Measurements from ENCODE around the gene GSX1. TPM values are rescaled to one million over a fixed set of nuclear protein-coding genes. Genes with fewer than 3 reads are reported as not detected.

GSX1 gene
- total RNA-seq, 2 experiments from 2014 or later = not detected

DNA sequence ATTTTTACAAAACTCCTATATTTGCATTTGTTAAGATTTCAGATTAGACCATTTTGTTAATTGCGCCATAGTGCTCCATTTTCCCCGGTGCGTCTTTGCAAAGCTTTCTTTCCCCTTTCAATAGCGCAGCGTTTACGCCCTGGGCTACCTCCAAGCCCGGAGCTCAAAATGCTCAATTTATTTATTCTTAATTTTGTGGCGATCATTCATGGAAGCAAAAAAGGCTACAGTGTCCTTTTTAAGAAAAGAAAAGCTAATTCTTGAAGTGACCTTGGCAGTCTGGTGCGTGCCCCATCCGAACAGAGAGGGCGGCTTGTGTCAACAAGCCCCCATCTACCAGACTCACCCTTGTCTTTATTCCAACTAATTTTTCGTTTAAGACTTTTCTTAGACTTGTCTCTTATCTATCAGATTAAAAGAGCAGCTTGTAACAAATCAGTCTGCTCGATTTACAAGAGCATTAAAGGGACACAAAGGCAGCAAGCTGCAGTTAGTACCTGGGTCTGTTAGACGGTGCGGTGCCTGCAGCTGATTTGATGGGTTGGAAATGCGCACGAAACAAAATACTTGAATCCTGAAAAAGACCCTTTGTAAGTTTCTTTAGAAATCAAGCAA lies 30.1 kb downstream of the GSX1 start:
- H3K9me3 Mint-ChIP-seq = no peaks in the 10 kb centered on the region
- peaks cover 3% of the 10 kb centered on the region for H3K4me1 Mint-ChIP-seq (ENCODE audit: low read depth)
- H3K27ac Mint-ChIP-seq = no peak overlapping the region
- no peak for DNase-seq
- peaks cover 52% of the 10 kb centered on the region for H3K27me3 Mint-ChIP-seq
- CTCF ChIA-PET = interaction anchor here (0.8 to 10.7 kb wide), 8 partner anchors 8 to 461 kb away, joined by 3 to 209 read pairs (median 4); no protein-coding TSS in a partner anchor
- intact Hi-C loops (cut with micrococcal nuclease) = loop anchor here (10.0 kb wide), 1 partner anchor 838 kb away; no protein-coding TSS in a partner anchor
- no peak overlapping the region for H3K4me3 Mint-ChIP-seq
- POLR2A ChIA-PET = no interaction called here
- no peaks in the 10 kb centered on the region for H3K36me3 Mint-ChIP-seq

DNA sequence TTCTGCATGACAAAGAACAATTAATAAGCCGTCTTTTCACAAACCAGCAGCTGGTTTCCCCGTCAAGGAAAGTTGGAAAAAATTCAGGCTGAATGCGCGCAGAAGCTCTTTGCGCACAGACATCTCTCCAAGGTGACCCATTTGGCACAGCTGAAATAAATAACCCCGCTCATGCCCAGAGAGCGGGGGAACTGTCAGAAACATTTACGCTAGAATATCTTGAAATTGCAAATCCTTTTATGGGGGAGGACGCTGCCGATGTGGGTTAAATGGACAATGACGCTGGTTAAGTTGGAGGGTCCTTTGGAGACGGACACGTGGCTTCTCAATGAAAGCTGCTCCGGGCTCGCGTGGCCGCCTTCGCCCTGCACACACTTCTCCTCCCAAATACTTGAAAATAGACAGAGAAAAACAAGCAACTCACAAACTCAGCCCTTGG lies 30.6 kb downstream of the GSX1 start:
- peaks cover 3% of the 10 kb centered on the region for H3K4me1 Mint-ChIP-seq (ENCODE audit: low read depth)
- DNase-seq = no peak
- no peak overlapping the region for H3K4me3 Mint-ChIP-seq
- H3K27ac Mint-ChIP-seq = no peak overlapping the region
- H3K9me3 Mint-ChIP-seq = no peaks in the 10 kb centered on the region
- CTCF ChIA-PET = interaction anchor here (0.9 to 10.7 kb wide), 5 partner anchors 35 to 447 kb away, joined by 3 to 209 read pairs (median 7); no protein-coding TSS in a partner anchor
- no peaks in the 10 kb centered on the region for H3K36me3 Mint-ChIP-seq
- POLR2A ChIA-PET = no interaction called here
- intact Hi-C loops (cut with micrococcal nuclease) = loop anchor here (10.0 kb wide), 1 partner anchor 838 kb away; no protein-coding TSS in a partner anchor
- H3K27me3 Mint-ChIP-seq = peaks cover 53% of the 10 kb centered on the region

DNA sequence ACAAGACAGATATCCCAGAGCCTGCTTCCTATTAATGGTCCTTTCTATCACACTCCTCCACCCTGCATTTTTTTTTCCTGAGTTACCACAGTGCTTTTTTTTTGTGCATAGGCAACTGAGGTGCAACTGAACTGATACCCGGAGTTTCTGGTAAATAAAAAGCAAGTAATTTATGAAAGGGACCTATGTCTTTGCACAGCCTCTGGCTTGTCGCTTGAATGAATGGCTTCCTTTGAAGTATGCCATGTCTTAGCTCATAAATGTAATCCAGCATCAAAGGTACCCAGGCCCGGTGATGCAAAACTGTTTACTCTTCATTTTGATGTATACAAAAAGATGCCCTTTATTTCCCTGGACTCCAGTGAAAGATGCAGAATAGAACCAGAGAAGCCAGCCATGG lies 31.8 kb downstream of the GSX1 start:
- H3K4me3 Mint-ChIP-seq = no peak overlapping the region
- intact Hi-C loops (cut with micrococcal nuclease) = loop anchor here (10.0 kb wide), 1 partner anchor 839 kb away; no protein-coding TSS in a partner anchor
- H3K27me3 Mint-ChIP-seq = peaks cover 52% of the 10 kb centered on the region
- POLR2A ChIA-PET = no interaction called here
- H3K9me3 Mint-ChIP-seq = no peaks in the 10 kb centered on the region
- DNase-seq = no peak
- CTCF ChIA-PET = interaction anchor here (1.3 to 10.7 kb wide), 7 partner anchors 37 to 463 kb away, joined by 3 to 235 read pairs (median 115); no protein-coding TSS in a partner anchor
- peaks cover 3% of the 10 kb centered on the region for H3K4me1 Mint-ChIP-seq (ENCODE audit: low read depth)
- H3K27ac Mint-ChIP-seq = no peak overlapping the region
- no peaks in the 10 kb centered on the region for H3K36me3 Mint-ChIP-seq

DNA sequence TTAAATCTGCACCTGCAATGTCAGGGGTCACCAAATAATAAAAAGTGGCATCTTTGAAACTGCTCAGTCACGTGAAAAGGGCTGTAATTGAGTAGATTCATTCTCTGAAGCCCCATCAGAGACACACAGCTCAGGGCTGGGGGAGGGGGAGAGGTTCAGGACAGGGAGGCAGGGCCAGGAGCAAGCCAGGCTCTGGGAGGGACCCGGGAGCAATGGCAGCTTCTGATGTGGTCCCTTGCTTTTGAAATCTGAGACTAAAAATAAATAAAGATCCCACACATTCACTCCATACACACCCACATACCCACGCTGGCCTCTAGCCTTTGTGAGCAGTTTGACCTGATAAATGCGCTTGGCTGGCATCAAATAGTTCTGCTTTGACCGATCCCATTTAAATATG lies 32.8 kb downstream of the GSX1 start:
- Mint-ChIP-seq H3K27ac (no peak overlapping the region), H3K4me3 (no peak overlapping the region), H3K9me3 (no peaks in the 10 kb centered on the region), H3K4me1 (ENCODE audit: low read depth) (peaks cover 4% of the 10 kb centered on the region), H3K36me3 (no peaks in the 10 kb centered on the region), H3K27me3 (peaks cover 49% of the 10 kb centered on the region)
- POLR2A ChIA-PET = no interaction called here
- intact Hi-C loops (cut with micrococcal nuclease) = loop anchor here (10.0 kb wide), 1 partner anchor 840 kb away; no protein-coding TSS in a partner anchor
- DNase-seq = no peak
- CTCF ChIA-PET = interaction anchor here (0.6 to 10.7 kb wide), 12 partner anchors 8 to 464 kb away, joined by 3 to 235 read pairs (median 53); no protein-coding TSS in a partner anchor

DNA sequence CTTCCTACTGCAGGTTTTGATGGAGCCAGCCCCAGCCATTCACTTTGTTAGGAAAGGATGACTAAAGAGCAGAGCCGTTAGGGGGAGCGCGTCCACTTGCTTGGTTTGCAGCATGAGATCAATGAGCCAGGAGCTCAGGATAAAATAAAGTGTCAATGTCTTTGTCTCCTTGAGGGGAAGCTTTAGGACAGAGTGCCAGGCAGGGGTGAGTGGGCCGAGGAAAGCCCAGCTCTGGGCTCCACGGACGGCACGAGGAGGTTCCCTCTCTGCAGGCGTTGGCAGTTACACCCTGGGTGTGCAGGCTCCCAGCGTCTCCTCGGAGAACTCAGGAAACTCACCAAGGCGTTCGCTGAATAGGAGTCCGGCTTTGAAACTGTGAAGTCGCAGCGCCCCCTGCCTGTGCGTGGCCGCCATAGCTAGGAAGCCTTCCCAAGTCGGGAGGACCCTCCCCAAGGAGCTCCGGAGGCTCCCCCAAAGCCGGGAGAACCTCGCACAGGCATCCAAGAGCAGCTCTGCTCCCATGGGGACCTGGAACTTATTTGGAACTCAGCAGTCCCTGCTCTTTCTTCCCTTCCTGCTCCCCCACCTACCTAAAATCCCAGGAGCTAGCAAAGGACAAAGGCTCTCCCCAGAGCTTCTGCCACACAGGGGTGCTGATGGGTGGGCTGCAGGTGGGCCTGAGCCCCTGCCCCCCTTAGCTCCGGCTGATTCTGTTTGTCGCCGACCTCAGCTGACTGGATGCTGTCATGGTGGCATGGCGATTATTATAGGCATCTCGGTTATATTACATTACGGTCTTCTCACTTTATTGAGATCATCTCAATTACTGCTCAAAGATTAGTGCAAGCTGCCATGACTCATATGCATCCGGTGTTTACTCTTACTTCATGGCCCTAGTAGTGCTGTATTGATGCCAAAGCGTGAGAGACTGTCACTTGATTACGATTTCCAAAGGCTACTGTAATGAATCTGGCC lies 34.4 kb downstream of the GSX1 start:
- POLR2A ChIA-PET = no interaction called here
- peaks cover 56% of the 10 kb centered on the region for H3K27me3 Mint-ChIP-seq
- peaks cover 8% of the 10 kb centered on the region for H3K4me1 Mint-ChIP-seq (ENCODE audit: low read depth)

DNA sequence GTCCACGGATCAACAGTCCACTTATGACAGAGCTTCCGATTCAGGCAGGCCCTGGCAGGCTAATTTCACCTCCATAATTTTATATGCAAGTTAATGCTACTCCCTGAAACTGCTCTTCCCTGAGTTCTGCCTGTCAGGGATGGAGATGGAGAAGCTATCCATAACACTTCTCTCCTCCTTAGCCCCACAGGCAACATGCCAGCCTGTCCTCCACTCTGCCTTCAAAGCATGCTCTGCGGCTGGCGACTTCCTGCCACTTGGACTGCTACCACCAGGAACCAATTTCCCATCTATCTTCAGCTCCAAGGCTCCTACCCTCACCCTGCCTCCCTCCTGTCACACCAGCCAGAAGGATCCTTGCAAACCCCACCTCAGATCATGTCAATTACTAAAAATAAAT lies 35.4 kb downstream of the GSX1 start:
- no peak overlapping the region for H3K27ac Mint-ChIP-seq
- peaks cover 8% of the 10 kb centered on the region for H3K4me1 Mint-ChIP-seq (ENCODE audit: low read depth)
- ChIA-PET CTCF (interaction anchor here (0.6 to 10.7 kb wide), 32 partner anchors 10 to 881 kb away, joined by 3 to 235 read pairs (median 6); partner anchors contain the start of gene URAD), POLR2A (no interaction called here)
- no peak for DNase-seq
- no peak overlapping the region for H3K4me3 Mint-ChIP-seq
- no peaks in the 10 kb centered on the region for H3K9me3 Mint-ChIP-seq
- H3K27me3 Mint-ChIP-seq = peaks cover 57% of the 10 kb centered on the region
- intact Hi-C loops (cut with micrococcal nuclease) = loop anchor here (2.0 to 10.0 kb wide), 4 partner anchors 57 to 843 kb away; no protein-coding TSS in a partner anchor
- no peaks in the 10 kb centered on the region for H3K36me3 Mint-ChIP-seq

More for the DNA sequence above, 34.4 kb downstream of the GSX1 start:
- H3K36me3 Mint-ChIP-seq = no peaks in the 10 kb centered on the region
- peak; percentile 76 for DNase-seq
- H3K27ac Mint-ChIP-seq = no peak overlapping the region
- H3K9me3 Mint-ChIP-seq = no peaks in the 10 kb centered on the region
- CTCF ChIA-PET = interaction anchor here (0.5 to 10.7 kb wide), 93 partner anchors 8 to 1983 kb away, joined by 3 to 235 read pairs (median 4); partner anchors contain the start of genes CDX2, PDX1 and URAD
- no peak overlapping the region for H3K4me3 Mint-ChIP-seq
- intact Hi-C loops (cut with micrococcal nuclease) = loop anchor here (1.0 to 10.0 kb wide), 6 partner anchors 56 to 842 kb away; no protein-coding TSS in a partner anchor

DNA sequence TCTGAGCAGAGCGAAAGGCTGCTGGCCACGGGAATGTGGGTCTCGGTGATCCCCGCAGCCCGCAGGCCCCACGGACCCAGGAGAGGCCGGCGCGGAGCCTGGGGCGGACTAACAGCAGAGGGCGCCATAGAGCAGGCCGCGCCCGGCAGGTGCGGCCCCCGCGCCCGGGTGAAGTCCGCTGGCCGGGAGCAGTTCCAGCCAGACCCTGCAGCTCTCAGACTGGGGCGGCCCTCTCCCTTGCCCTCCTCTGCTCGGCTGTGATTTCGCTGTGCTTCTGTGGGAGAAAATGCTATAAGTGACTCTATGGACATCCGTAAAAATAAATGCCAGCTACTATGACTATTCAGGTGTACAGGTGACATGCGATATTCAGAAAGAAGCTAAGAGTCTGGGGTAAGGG lies 37.7 kb downstream of the GSX1 start:
- H3K36me3 Mint-ChIP-seq = no peaks in the 10 kb centered on the region
- H3K27me3 Mint-ChIP-seq = peaks cover 55% of the 10 kb centered on the region
- ChIA-PET POLR2A (no interaction called here), CTCF (interaction anchor here (0.6 to 10.7 kb wide), 44 partner anchors 8 to 883 kb away, joined by 3 to 235 read pairs (median 4); partner anchors contain the start of genes PDX1 and URAD)
- H3K9me3 Mint-ChIP-seq = no peaks in the 10 kb centered on the region
- intact Hi-C loops (cut with micrococcal nuclease) = loop anchor here (1.0 kb wide), 2 partner anchors 123 to 154 kb away; no protein-coding TSS in a partner anchor
- DNase-seq = peak; percentile 58
- H3K4me3 Mint-ChIP-seq = peak overlapping the region; percentile 20
- H3K4me1 Mint-ChIP-seq (ENCODE audit: low read depth) = peaks cover 8% of the 10 kb centered on the region
- no peak overlapping the region for H3K27ac Mint-ChIP-seq

DNA sequence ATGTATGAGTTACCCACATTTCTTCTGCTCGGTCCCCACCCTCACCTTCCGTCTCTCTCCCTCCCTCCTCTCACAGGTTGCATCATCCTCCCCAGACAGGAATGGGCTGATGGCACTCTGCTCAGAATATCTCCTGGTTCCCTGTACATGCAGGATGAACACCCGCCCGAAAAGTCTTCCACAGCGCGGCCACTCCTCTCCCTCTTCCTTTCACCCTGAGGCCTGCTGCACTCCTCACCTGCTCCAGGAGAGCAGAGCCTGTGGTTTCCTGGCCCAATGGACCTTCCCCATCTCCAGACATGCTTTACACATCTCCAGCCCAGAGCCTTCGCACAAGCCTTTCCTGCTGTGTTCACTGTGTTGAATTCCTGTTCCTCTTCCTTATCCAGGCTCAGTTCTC lies 40.9 kb downstream of the GSX1 start:
- DNase-seq = no peak
- no peaks in the 10 kb centered on the region for H3K36me3 Mint-ChIP-seq
- peaks cover 5% of the 10 kb centered on the region for H3K4me1 Mint-ChIP-seq (ENCODE audit: low read depth)
- peaks cover 47% of the 10 kb centered on the region for H3K27me3 Mint-ChIP-seq
- intact Hi-C loops (cut with micrococcal nuclease) = no loop called here
- H3K27ac Mint-ChIP-seq = no peak overlapping the region
- ChIA-PET POLR2A (no interaction called here), CTCF (no interaction called here)
- no peaks in the 10 kb centered on the region for H3K9me3 Mint-ChIP-seq
- H3K4me3 Mint-ChIP-seq = no peak overlapping the region

DNA sequence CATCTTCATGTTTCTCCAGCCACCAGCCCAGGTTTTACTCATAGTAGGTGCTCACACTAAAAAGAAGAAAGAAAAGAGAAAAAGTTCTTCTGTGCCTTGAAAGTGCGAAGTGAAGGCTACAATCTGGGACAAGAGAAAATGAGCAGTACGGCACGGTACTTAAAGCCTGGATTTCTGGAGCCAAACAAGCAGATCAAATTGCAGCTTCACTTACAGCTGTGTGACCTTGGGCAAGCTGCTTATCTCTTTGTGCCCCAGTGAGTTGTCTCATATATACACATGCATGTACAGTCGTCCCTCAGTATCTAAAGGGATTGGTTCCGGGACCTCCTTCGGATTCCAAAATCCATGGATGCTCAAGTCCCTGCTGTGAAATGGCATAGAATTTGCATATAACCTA lies 41.8 kb downstream of the GSX1 start:
- peaks cover 5% of the 10 kb centered on the region for H3K4me1 Mint-ChIP-seq (ENCODE audit: low read depth)
- no peak overlapping the region for H3K27ac Mint-ChIP-seq
- intact Hi-C loops (cut with micrococcal nuclease) = no loop called here
- CTCF ChIA-PET = interaction anchor here (1.4 kb wide), 1 partner anchor 8 kb away, joined by 8 read pairs; no protein-coding TSS in a partner anchor
- H3K27me3 Mint-ChIP-seq = peaks cover 51% of the 10 kb centered on the region
- no peaks in the 10 kb centered on the region for H3K9me3 Mint-ChIP-seq
- no peak for DNase-seq
- no peak overlapping the region for H3K4me3 Mint-ChIP-seq
- POLR2A ChIA-PET = no interaction called here
- no peaks in the 10 kb centered on the region for H3K36me3 Mint-ChIP-seq

DNA sequence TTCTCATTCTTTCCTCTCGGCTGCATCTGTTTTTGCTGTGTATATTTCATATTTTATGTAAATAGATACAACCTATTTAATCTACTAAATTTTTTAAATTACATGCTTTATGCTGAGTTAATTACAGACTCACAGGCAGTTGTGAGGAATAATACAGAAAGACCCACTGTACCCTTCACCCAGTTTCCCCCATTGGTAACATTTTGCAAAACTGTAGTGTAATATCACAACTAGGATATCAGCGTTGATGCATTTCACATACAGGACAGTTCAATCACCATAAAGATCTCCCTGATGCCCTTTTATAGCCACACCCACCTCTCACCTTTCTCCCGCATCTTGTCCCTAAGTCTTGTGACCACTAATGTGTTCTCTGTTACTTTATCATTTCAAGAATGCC lies 43.5 kb downstream of the GSX1 start:
- no peak for DNase-seq
- peaks cover 41% of the 10 kb centered on the region for H3K27me3 Mint-ChIP-seq
- H3K27ac Mint-ChIP-seq = no peak overlapping the region
- POLR2A ChIA-PET = no interaction called here
- H3K4me1 Mint-ChIP-seq (ENCODE audit: low read depth) = no peaks in the 10 kb centered on the region
- CTCF ChIA-PET = interaction anchor here (0.7 to 4.8 kb wide), 2 partner anchors 7 to 104 kb away, joined by 5 to 42 read pairs; no protein-coding TSS in a partner anchor
- intact Hi-C loops (cut with micrococcal nuclease) = no loop called here
- no peaks in the 10 kb centered on the region for H3K9me3 Mint-ChIP-seq
- no peak overlapping the region for H3K4me3 Mint-ChIP-seq
- no peaks in the 10 kb centered on the region for H3K36me3 Mint-ChIP-seq

DNA sequence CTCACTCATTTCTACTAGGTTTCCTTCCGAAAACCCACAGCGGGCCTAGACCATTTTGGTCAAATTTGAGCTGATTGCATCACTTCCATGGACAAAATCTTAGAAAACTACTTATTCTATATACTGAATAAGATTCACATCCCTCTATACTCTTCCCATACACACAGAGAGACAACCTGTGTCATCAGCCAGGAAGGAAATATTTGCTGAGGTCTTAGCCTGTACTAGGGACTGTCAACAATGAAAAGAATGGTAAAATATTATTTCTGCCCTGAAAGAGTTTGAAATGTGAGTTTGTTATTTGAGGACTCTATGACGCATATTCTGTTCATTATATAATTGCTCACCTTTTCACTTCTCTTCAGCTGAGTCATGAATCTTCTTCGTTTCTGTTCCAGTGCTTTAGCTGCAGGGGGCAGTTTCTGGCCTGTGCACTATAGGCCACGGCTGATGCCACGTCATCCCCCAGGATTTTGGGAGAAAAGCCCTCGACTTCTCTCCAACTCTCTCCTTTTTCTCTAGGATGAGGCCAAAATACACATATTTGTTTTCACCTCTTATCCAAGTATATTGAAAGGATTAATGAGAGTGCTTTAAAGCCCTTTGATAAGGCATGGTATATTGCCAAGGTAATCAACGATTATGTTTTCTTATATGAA lies 47.7 kb downstream of the GSX1 start:
- peaks cover 24% of the 10 kb centered on the region for H3K27me3 Mint-ChIP-seq
- POLR2A ChIA-PET = no interaction called here
- CTCF ChIA-PET = interaction anchor here (4.8 kb wide), 1 partner anchor 12 kb away, joined by 42 read pairs; no protein-coding TSS in a partner anchor
- H3K36me3 Mint-ChIP-seq = no peaks in the 10 kb centered on the region
- no peak overlapping the region for H3K4me3 Mint-ChIP-seq
- H3K9me3 Mint-ChIP-seq = no peaks in the 10 kb centered on the region
- H3K4me1 Mint-ChIP-seq (ENCODE audit: low read depth) = no peaks in the 10 kb centered on the region
- intact Hi-C loops (cut with micrococcal nuclease) = no loop called here
- DNase-seq = no peak
- H3K27ac Mint-ChIP-seq = no peak overlapping the region
